Measurements from ENCODE around the gene PDXK.

PDXK gene

DNA sequence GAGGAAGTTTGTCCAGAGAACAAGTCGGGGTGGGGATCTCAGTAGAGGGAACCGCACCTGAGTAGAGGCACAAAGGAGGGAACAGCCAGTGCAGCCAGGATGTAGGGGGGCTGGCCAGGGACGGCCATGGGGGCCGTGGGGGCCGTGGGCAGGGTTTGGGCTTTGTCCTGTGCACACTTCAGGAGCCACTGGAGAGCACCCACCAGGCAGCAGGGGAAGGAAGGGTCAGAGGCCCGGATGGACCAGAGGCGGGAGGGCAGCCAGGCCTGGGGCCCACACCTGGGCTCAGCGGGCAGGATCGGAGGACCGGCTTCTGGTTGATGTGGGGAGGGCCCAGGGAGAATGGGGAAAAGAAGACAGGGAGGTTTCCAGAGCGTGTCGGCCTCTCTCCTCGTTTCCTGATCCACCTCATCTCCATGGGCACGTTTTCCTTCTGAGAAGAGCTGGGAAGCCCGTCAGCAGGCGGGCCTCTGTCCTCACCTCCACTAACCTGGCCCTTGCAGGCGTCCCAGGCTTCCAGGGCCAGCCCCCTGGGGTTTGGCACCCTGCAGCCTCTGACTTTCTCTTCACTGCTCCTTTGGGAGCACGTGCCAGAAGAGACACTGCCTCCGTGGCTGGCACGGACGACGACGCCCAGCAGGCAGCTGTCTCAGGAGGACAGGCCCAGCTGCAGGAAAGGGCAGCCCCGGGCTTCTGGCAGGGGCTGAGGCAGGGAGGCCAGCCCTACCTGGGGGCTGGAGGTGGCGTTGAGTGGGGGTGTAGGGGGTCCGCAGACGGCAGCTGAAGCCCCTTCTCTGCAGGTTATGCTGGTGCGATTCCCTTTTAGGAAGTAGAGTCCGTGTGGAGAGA, 16.8 kb upstream of the PDXK start:
- Histone ChIP-seq H4K20me1 (ENCODE audit: low read depth, low read length) (no peaks in the 10 kb centered on the region), H2AFZ (ENCODE audit: low read depth, low read length, severe bottlenecking) (no peak overlapping the region), H3K79me2 (ENCODE audit: insufficient read depth, low read length) (no peaks in the 10 kb centered on the region), H3K4me2 (ENCODE audit: low read depth, low read length, poor library complexity, severe bottlenecking) (no peak overlapping the region), H3K9ac (ENCODE audit: low read length) (no peak overlapping the region), H3K36me3 (ENCODE audit: low read length) (no peaks in the 10 kb centered on the region), H3K9me2 (replicated peaks; ENCODE audit: insufficient read depth, low read length) (no peaks in the 10 kb centered on the region), H3F3A (ENCODE audit: insufficient read depth) (peaks cover 7% of the 10 kb centered on the region; the same call in 1 of the 2 replicates), H3K27ac (ENCODE audit: low read depth, low read length) (no peak overlapping the region), H3K9me3 (ENCODE audit: insufficient read depth, low read length) (no peaks in the 10 kb centered on the region), H3K27me3 (ENCODE audit: low read length) (no peaks in the 10 kb centered on the region), H3K4me3 (ENCODE audit: insufficient read depth, low read length, poor library complexity, severe bottlenecking) (no peak overlapping the region)
- TF ChIP-seq CTCF (IDR thresholded peaks at IDR 0.05; ENCODE audit: insufficient read depth, low read length, poor library complexity, severe bottlenecking) (no peak), EZH2phosphoT487 (conservative IDR thresholded peaks at IDR 0.05; ENCODE audit: low read length) (no peak)

GRCh38 chr21:43702785-43703034, 16.2 kb upstream of the PDXK start:
- TF ChIP-seq EZH2phosphoT487 (conservative IDR thresholded peaks at IDR 0.05; ENCODE audit: low read length) = no peak
- TF ChIP-seq CTCF (IDR thresholded peaks at IDR 0.05; ENCODE audit: insufficient read depth, low read length, poor library complexity, severe bottlenecking) = no peak
- Histone ChIP-seq H3K79me2 (ENCODE audit: insufficient read depth, low read length) (no peaks in the 10 kb centered on the region), H3K4me3 (ENCODE audit: insufficient read depth, low read length, poor library complexity, severe bottlenecking) (no peak overlapping the region), H3K9ac (ENCODE audit: low read length) (no peak overlapping the region), H3F3A (ENCODE audit: insufficient read depth) (0 out of 2 replicates have a peak, but pooled peaks cover 3% of the 10 kb centered on the region), H3K9me3 (ENCODE audit: insufficient read depth, low read length) (no peaks in the 10 kb centered on the region), H3K27ac (ENCODE audit: low read depth, low read length) (no peak overlapping the region), H3K9me2 (replicated peaks; ENCODE audit: insufficient read depth, low read length) (no peaks in the 10 kb centered on the region), H3K36me3 (ENCODE audit: low read length) (no peaks in the 10 kb centered on the region), H2AFZ (ENCODE audit: low read depth, low read length, severe bottlenecking) (no peak overlapping the region), H3K27me3 (ENCODE audit: low read length) (no peaks in the 10 kb centered on the region; the same call in 1 of the 2 replicates), H3K4me2 (ENCODE audit: low read depth, low read length, poor library complexity, severe bottlenecking) (no peak overlapping the region), H4K20me1 (ENCODE audit: low read depth, low read length) (no peaks in the 10 kb centered on the region)

DNA sequence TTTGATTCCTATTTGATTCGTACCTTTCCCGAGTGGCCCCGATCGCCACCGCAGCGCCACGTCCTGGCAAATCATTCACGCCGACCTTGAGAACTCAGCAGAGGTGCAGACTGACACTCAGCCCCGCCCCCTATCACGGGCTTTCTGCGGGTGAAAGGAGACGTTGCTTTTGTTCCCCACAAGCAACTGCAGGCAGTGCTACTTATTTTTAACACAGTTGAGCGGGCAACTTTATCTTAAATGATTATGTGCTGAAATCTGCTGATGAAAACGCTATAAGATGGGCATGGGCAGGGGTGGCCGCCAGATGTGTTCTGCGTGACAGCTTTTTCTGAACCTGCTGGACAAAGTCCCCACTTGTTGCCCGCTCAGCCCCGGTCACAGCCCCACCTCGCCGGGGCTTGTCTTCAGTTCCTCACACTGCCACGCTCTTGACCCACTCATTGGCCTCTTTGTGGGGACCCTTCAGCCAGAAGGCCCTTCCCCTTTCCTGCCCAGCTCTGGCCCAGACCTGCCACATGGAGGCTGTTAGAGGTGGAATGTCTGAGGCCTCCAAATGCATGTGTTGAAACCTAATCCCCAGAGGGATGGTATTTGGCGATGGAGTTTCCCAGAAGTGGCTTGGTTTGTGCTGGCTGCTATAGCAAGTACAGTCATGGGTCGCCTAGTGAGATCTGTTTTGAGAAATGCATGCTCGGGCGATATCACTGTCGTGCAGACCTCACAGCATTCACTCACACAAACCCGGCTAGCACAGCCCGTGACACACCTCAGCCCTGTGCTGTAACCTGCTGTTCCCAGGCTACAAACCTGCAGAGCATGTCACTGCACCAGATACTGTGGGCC, 15.7 kb upstream of the PDXK start:
- Histone ChIP-seq H3F3A (ENCODE audit: insufficient read depth) (no peaks in the 10 kb centered on the region), H3K4me2 (ENCODE audit: low read depth, low read length, poor library complexity, severe bottlenecking) (no peak overlapping the region), H3K9me3 (ENCODE audit: insufficient read depth, low read length) (no peaks in the 10 kb centered on the region), H3K79me2 (ENCODE audit: insufficient read depth, low read length) (no peaks in the 10 kb centered on the region), H3K27me3 (ENCODE audit: low read length) (no peaks in the 10 kb centered on the region; the same call in 1 of the 2 replicates), H3K4me3 (ENCODE audit: insufficient read depth, low read length, poor library complexity, severe bottlenecking) (no peak overlapping the region), H3K9me2 (replicated peaks; ENCODE audit: insufficient read depth, low read length) (no peaks in the 10 kb centered on the region), H2AFZ (ENCODE audit: low read depth, low read length, severe bottlenecking) (no peak overlapping the region), H3K36me3 (ENCODE audit: low read length) (no peaks in the 10 kb centered on the region), H3K27ac (ENCODE audit: low read depth, low read length) (no peak overlapping the region), H3K9ac (ENCODE audit: low read length) (no peak overlapping the region), H4K20me1 (ENCODE audit: low read depth, low read length) (no peaks in the 10 kb centered on the region)
- TF ChIP-seq EZH2phosphoT487 (conservative IDR thresholded peaks at IDR 0.05; ENCODE audit: low read length) (no peak), CTCF (IDR thresholded peaks at IDR 0.05; ENCODE audit: insufficient read depth, low read length, poor library complexity, severe bottlenecking) (no peak)
